H9 (cell line): ENCODE data around the gene DDOST. TPM values are rescaled to one million over a fixed set of nuclear protein-coding genes. Genes with fewer than 3 reads are reported as not detected.

ENCODE experiments used
- DNase-seq: peaks from one replicate; pipeline ENCODE4 v3.0.0-alpha.2; 2017
- H2AFZ ChIP-seq: one replicate; pipeline ENCODE4 v1.6.1; 2013; ENCODE audit warnings: mild to moderate bottlenecking, low read length, control low read depth, moderate library complexity
- H2AK5ac ChIP-seq: 2 replicates; pipeline ENCODE4 v1.6.1; 2013; ENCODE audit warnings: low read length, control low read depth, mixed read lengths; ENCODE audit not compliant: insufficient read length
- H2BK120ac ChIP-seq: one replicate; pipeline ENCODE4 v1.6.1; 2013; ENCODE audit warnings: low read depth, mild to moderate bottlenecking, low read length, control low read depth, inconsistent platforms; ENCODE audit not compliant: poor library complexity, severe bottlenecking
- H2BK12ac ChIP-seq: 2 replicates; pipeline ENCODE4 v1.6.1; 2013; ENCODE audit warnings: low read length, control low read depth, mixed read lengths, low read depth; ENCODE audit not compliant: insufficient read length
- H2BK15ac ChIP-seq: 2 replicates; pipeline ENCODE4 v1.6.1; 2013; ENCODE audit warnings: low read depth, low read length, control low read depth
- H2BK20ac ChIP-seq: one replicate; pipeline ENCODE4 v1.6.1; 2013; ENCODE audit warnings: low read depth, mild to moderate bottlenecking, low read length, control low read depth, inconsistent platforms; ENCODE audit not compliant: poor library complexity, severe bottlenecking
- H2BK5ac ChIP-seq: 2 replicates; pipeline ENCODE4 v1.6.1; 2013; ENCODE audit warnings: low read length, control low read depth, mixed read lengths; ENCODE audit not compliant: insufficient read length
- H3K14ac ChIP-seq: 2 replicates; pipeline ENCODE4 v1.6.1; 2013; ENCODE audit warnings: low read length, control low read depth; ENCODE audit not compliant: insufficient read depth
- H3K18ac ChIP-seq: 2 replicates; pipeline ENCODE4 v1.6.1; 2013; ENCODE audit warnings: low read depth, mild to moderate bottlenecking, mixed read lengths, low read length, control low read depth; ENCODE audit not compliant: insufficient read length
- H3K23ac ChIP-seq: 2 replicates; pipeline ENCODE4 v1.6.1; 2013; ENCODE audit warnings: low read length, control low read depth, mixed read lengths, low read depth; ENCODE audit not compliant: insufficient read length
- H3K23me2 ChIP-seq: 2 replicates; pipeline ENCODE4 v1.6.1; 2013; ENCODE audit warnings: low read depth, mild to moderate bottlenecking, mixed read lengths, low read length, control low read depth; ENCODE audit not compliant: insufficient read length, poor library complexity, severe bottlenecking
- H3K27ac ChIP-seq: 2 replicates; pipeline ENCODE4 v1.5.1; 2013; ENCODE audit warnings: low read length, control low read depth, mixed read lengths, low read depth; ENCODE audit not compliant: insufficient read length
- H3K27me3 ChIP-seq: 2 replicates; pipeline ENCODE4 v1.6.1; 2013; ENCODE audit warnings: low read length, control low read depth, inconsistent platforms; ENCODE audit not compliant: insufficient read depth
- H3K4ac ChIP-seq: 2 replicates; pipeline ENCODE4 v1.6.1; 2013; ENCODE audit warnings: low read depth, mild to moderate bottlenecking, control low read depth, inconsistent platforms, low read length, moderate library complexity
- H3K4me1 ChIP-seq: 2 replicates; pipeline ENCODE4 v1.6.1; 2013; ENCODE audit warnings: low read length, control low read depth, inconsistent platforms; ENCODE audit not compliant: insufficient read depth
- H3K4me2 ChIP-seq: 2 replicates; pipeline ENCODE4 v1.6.1; 2013; ENCODE audit warnings: low read length, control low read depth, mixed read lengths; ENCODE audit not compliant: insufficient read length, insufficient read depth
- H3K56ac ChIP-seq: 2 replicates; pipeline ENCODE4 v1.6.1; 2013; ENCODE audit warnings: low read depth, mild to moderate bottlenecking, mixed read lengths, low read length, control low read depth; ENCODE audit not compliant: insufficient read length
- H3K79me1 ChIP-seq: 2 replicates; pipeline ENCODE4 v1.6.1; 2013; ENCODE audit warnings: low read depth, mild to moderate bottlenecking, moderate library complexity, low read length, control low read depth, inconsistent platforms; ENCODE audit not compliant: insufficient read depth, poor library complexity, severe bottlenecking
- H3K79me2 ChIP-seq: 2 replicates; pipeline ENCODE4 v1.6.1; 2013; ENCODE audit warnings: low read length, control low read depth, inconsistent platforms; ENCODE audit not compliant: insufficient read depth
- H3K9ac ChIP-seq: 2 replicates; pipeline ENCODE4 v1.6.1; 2013; ENCODE audit warnings: low read length, control low read depth, mixed read lengths; ENCODE audit not compliant: insufficient read length; ENCODE audit errors: extremely low read depth
- H3K9me3 ChIP-seq: one replicate; pipeline ENCODE4 v1.6.1; 2013; ENCODE audit warnings: low read depth, low read length, inconsistent platforms; ENCODE audit not compliant: control insufficient read depth
- H3T11ph ChIP-seq: one replicate; pipeline ENCODE4 v1.6.1; 2013; ENCODE audit warnings: mild to moderate bottlenecking, low read length, control low read depth, inconsistent platforms
- H4K20me1 ChIP-seq: one replicate; pipeline ENCODE4 v1.6.1; 2013; ENCODE audit not compliant: control insufficient read depth, insufficient read length, insufficient read depth
- H4K5ac ChIP-seq: 2 replicates; pipeline ENCODE4 v1.6.1; 2013; ENCODE audit warnings: low read depth, mild to moderate bottlenecking, mixed read lengths, low read length, control low read depth; ENCODE audit not compliant: insufficient read length
- H4K8ac ChIP-seq: replicated peaks from 2 replicates; pipeline ENCODE4 v1.6.1; 2013; ENCODE audit warnings: low read length, control low read depth, mixed read lengths, low read depth; ENCODE audit not compliant: insufficient read length
- H4K91ac ChIP-seq: 2 replicates; pipeline ENCODE4 v1.6.1; 2013; ENCODE audit warnings: low read depth, mild to moderate bottlenecking, moderate library complexity, mixed read lengths, low read length, control low read depth; ENCODE audit not compliant: insufficient read length
- H3K27ac Mint-ChIP-seq, 3 experiments: 2 replicates in 2 of 3; 3 replicates in 1 of 3; pipeline ENCODE4 v1.8.0; 2020 to 2021; ENCODE audit warnings: mixed read lengths in 3 of 3, mild to moderate bottlenecking in 1 of 3, moderate library complexity in 1 of 3
- H3K27me3 Mint-ChIP-seq: 2 replicates; pipeline ENCODE4 v1.8.0; 2021; ENCODE audit warnings: low read depth, mild to moderate bottlenecking, moderate library complexity, mixed read lengths
- H3K36me3 Mint-ChIP-seq, 3 experiments: 2 replicates in 2 of 3; 3 replicates in 1 of 3; pipeline ENCODE4 v1.8.0; 2020 to 2021; ENCODE audit warnings: low read depth in 3 of 3, mixed read lengths in 3 of 3; ENCODE audit not compliant: insufficient read depth in 1 of 3
- H3K4me1 Mint-ChIP-seq, 2 experiments: 2 replicates each; pipeline ENCODE4 v1.8.0; 2020; ENCODE audit warnings: mixed read lengths in 2 of 2
- H3K4me3 Mint-ChIP-seq, 2 experiments: 2 replicates in 1 of 2; 3 replicates in 1 of 2; pipeline ENCODE4 v1.8.0; 2020 to 2021; ENCODE audit warnings: mild to moderate bottlenecking in 2 of 2, mixed read lengths in 2 of 2, moderate library complexity in 1 of 2
- H3K9me3 Mint-ChIP-seq, 2 experiments: 2 replicates in 1 of 2; 3 replicates in 1 of 2; pipeline ENCODE4 v1.8.0; 2020; ENCODE audit warnings: mild to moderate bottlenecking in 2 of 2, mixed read lengths in 2 of 2, moderate library complexity in 1 of 2
- WGBS: extraction: QIAGEN DNeasy Blood & Tissue Kit; methylation state at CpG from one replicate; pipeline ENCODE4 v1.1.7; 2013; ENCODE audit warnings: missing lambda C conversion rate, low lambda C conversion rate, mixed read lengths; ENCODE audit not compliant: insufficient read length; ENCODE audit errors: extremely low coverage; 5-methylcytosine and 5-hydroxymethylcytosine counted together
- total RNA-seq: library from RNA; stranded (reverse); gene quantifications from 2 replicates; pipeline ENCODE4 v1.2.1, GENCODE V29; 2021
- TF ChIP-seq, protein P1 (sequence below): fragments of 200-600 bp; sonication (generic); conservative IDR thresholded peaks from 3 replicates; pipeline ENCODE4 v1.8.0; 2021; ENCODE audit warnings: antibody characterized with exemption, mild to moderate bottlenecking

Gene DDOST
- total RNA-seq, 1 experiment from 2014 or later: 255 TPM

DNA sequence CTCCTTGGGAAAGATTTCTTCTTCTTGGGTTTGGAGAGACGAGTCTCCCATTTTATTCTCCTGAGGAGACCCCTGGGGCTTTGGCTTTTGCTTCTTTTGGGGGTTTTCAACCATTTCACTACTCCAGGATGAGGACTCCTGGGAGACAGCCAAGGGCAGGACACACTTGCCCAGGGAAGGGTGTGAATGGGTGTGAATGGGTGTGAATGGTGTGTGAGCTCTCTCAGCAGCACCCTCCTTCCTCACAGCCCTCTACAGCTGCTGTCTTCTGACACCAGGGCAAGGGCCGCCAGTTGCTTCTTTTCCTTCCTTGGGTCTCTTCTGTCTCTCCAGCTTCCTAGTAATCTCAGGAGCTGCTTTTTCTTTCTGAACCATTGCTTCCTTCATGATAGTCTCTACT lies 32.5 kb upstream of the DDOST start:
- peaks cover 9 to 17% of the 10 kb centered on the region in 2 experiments; a peak in 3 of 4 replicates for H3K4me1 Mint-ChIP-seq
- Histone ChIP-seq H2BK5ac (no peak overlapping the region), H2BK15ac (no peak overlapping the region), H2AK5ac (no peak overlapping the region), H3K27ac (no peak overlapping the region), H3K18ac (no peak overlapping the region), H4K91ac (no peak overlapping the region), H3K27me3 (no peaks in the 10 kb centered on the region), H3K23ac (no peak overlapping the region), H3K79me1 (no peaks in the 10 kb centered on the region), H4K5ac (no peak overlapping the region), H4K8ac (no peak overlapping the region), H3K4me2 (no peak overlapping the region), H3K9ac (no peak overlapping the region), H4K20me1 (no peaks in the 10 kb centered on the region), H3K4ac (no peak overlapping the region), H3K14ac (no peak overlapping the region), H2AFZ (no peak overlapping the region), H2BK20ac (no peak overlapping the region), H3K9me3 (no peaks in the 10 kb centered on the region), H3K23me2 (peaks cover 8% of the 10 kb centered on the region), H3K56ac (no peak overlapping the region), H2BK12ac (no peak overlapping the region), H3K79me2 (no peaks in the 10 kb centered on the region), H3K4me1 (no peaks in the 10 kb centered on the region), H2BK120ac (no peak overlapping the region), H3T11ph (no peak overlapping the region)
- no peak overlapping the region for H3K27ac Mint-ChIP-seq
- no peaks in the 10 kb centered on the region for H3K9me3 Mint-ChIP-seq
- peaks cover 11% of the 10 kb centered on the region for H3K27me3 Mint-ChIP-seq
- peaks cover 0 to 2% (median 0%) of the 10 kb centered on the region in 3 experiments; a peak in 1 of 7 replicates for H3K36me3 Mint-ChIP-seq
- H3K4me3 Mint-ChIP-seq: no peak overlapping the region
- TF ChIP-seq, protein P1, sequence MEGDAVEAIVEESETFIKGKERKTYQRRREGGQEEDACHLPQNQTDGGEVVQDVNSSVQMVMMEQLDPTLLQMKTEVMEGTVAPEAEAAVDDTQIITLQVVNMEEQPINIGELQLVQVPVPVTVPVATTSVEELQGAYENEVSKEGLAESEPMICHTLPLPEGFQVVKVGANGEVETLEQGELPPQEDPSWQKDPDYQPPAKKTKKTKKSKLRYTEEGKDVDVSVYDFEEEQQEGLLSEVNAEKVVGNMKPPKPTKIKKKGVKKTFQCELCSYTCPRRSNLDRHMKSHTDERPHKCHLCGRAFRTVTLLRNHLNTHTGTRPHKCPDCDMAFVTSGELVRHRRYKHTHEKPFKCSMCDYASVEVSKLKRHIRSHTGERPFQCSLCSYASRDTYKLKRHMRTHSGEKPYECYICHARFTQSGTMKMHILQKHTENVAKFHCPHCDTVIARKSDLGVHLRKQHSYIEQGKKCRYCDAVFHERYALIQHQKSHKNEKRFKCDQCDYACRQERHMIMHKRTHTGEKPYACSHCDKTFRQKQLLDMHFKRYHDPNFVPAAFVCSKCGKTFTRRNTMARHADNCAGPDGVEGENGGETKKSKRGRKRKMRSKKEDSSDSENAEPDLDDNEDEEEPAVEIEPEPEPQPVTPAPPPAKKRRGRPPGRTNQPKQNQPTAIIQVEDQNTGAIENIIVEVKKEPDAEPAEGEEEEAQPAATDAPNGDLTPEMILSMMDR: no peak
- no CpG with 5 or more reads among the region's 2 CpGs for WGBS
- no peak for DNase-seq
